Measurements from ENCODE around the gene P3H2.

P3H2 gene

GRCh38 chr3:189988854-189989253, 131.8 kb downstream of the P3H2 start:
- DNase-seq (ENCODE audit: insufficient read length, low spot score), result no peak
- no peak for FAIRE-seq
- TF ChIP-seq SPI1 (IDR thresholded peaks at IDR 0.05; ENCODE audit: low read depth, low read length) (no peak), PAX5 (IDR thresholded peaks at IDR 0.05; ENCODE audit: insufficient read depth, low read length, severe bottlenecking) (no peak), POLR2AphosphoS5 (IDR thresholded peaks at IDR 0.05; ENCODE audit: low read depth, low read length) (no peak), POLR2A (IDR thresholded peaks at IDR 0.05; ENCODE audit: low read depth, low read length) (no peak), POU2F2 (IDR thresholded peaks at IDR 0.05; ENCODE audit: low read depth, low read length) (no peak), TAF1 (IDR thresholded peaks at IDR 0.05; ENCODE audit: low read depth, low read length) (no peak)

- no peak for TF ChIP-seq POU2F2 (IDR thresholded peaks at IDR 0.05; ENCODE audit: low read depth, low read length)
- TF ChIP-seq PAX5 (IDR thresholded peaks at IDR 0.05; ENCODE audit: insufficient read depth, low read length, severe bottlenecking), result no peak
- no peak for TF ChIP-seq SPI1 (IDR thresholded peaks at IDR 0.05; ENCODE audit: low read depth, low read length)
- no peak for TF ChIP-seq POLR2AphosphoS5 (IDR thresholded peaks at IDR 0.05; ENCODE audit: low read depth, low read length)
- no peak for TF ChIP-seq POLR2A (IDR thresholded peaks at IDR 0.05; ENCODE audit: low read depth, low read length)
- TF ChIP-seq TAF1 (IDR thresholded peaks at IDR 0.05; ENCODE audit: low read depth, low read length), result no peak
- FAIRE-seq, result no peak
- no peak for DNase-seq (ENCODE audit: insufficient read length, low spot score)
Measured at GRCh38 chr3:189988322-189988721, 132.4 kb downstream of the P3H2 start.

GRCh38 chr3:189985948-189986347, 134.7 kb downstream of the P3H2 start:
- FAIRE-seq, result no peak
- no peak for DNase-seq (ENCODE audit: insufficient read length, low spot score)
- TF ChIP-seq PAX5 (IDR thresholded peaks at IDR 0.05; ENCODE audit: insufficient read depth, low read length, severe bottlenecking), result no peak

GRCh38 chr3:189983612-189984011, 137.1 kb downstream of the P3H2 start:
- FAIRE-seq (no peak), DNase-seq (ENCODE audit: insufficient read length, low spot score) (no peak)
- TF ChIP-seq POLR2AphosphoS5 (IDR thresholded peaks at IDR 0.05; ENCODE audit: low read depth, low read length), result no peak
- TF ChIP-seq POU2F2 (IDR thresholded peaks at IDR 0.05; ENCODE audit: low read depth, low read length), result no peak
- no peak for TF ChIP-seq TAF1 (IDR thresholded peaks at IDR 0.05; ENCODE audit: low read depth, low read length)
- no peak for TF ChIP-seq SPI1 (IDR thresholded peaks at IDR 0.05; ENCODE audit: low read depth, low read length)
- no peak for TF ChIP-seq POLR2A (IDR thresholded peaks at IDR 0.05; ENCODE audit: low read depth, low read length)
- no peak for TF ChIP-seq PAX5 (IDR thresholded peaks at IDR 0.05; ENCODE audit: insufficient read depth, low read length, severe bottlenecking)

GRCh38 chr3:189982321-189982945, 138.3 kb downstream of the P3H2 start:
- DNase-seq (ENCODE audit: insufficient read length, low spot score) (no peak), FAIRE-seq (no peak)
- TF ChIP-seq POLR2A (IDR thresholded peaks at IDR 0.05; ENCODE audit: low read depth, low read length) (no peak), POU2F2 (IDR thresholded peaks at IDR 0.05; ENCODE audit: low read depth, low read length) (no peak), PAX5 (IDR thresholded peaks at IDR 0.05; ENCODE audit: insufficient read depth, low read length, severe bottlenecking) (no peak), SPI1 (IDR thresholded peaks at IDR 0.05; ENCODE audit: low read depth, low read length) (no peak), TAF1 (IDR thresholded peaks at IDR 0.05; ENCODE audit: low read depth, low read length) (no peak), POLR2AphosphoS5 (IDR thresholded peaks at IDR 0.05; ENCODE audit: low read depth, low read length) (no peak)

- no peak for TF ChIP-seq TAF1 (IDR thresholded peaks at IDR 0.05; ENCODE audit: low read depth, low read length)
- DNase-seq (ENCODE audit: insufficient read length, low spot score) (no peak), FAIRE-seq (no peak)
Measured at GRCh38 chr3:189981668-189982067, 139.0 kb downstream of the P3H2 start.

- no peak for TF ChIP-seq SPI1 (IDR thresholded peaks at IDR 0.05; ENCODE audit: low read depth, low read length)
- DNase-seq (ENCODE audit: insufficient read length, low spot score), result no peak
- FAIRE-seq, result no peak
Measured at GRCh38 chr3:189978753-189979152, 141.9 kb downstream of the P3H2 start.

GRCh38 chr3:189977174-189977573, 143.5 kb downstream of the P3H2 start:
- FAIRE-seq, result no peak
- DNase-seq (ENCODE audit: insufficient read length, low spot score), result no peak
- TF ChIP-seq SPI1 (IDR thresholded peaks at IDR 0.05; ENCODE audit: low read depth, low read length), result no peak
- no peak for TF ChIP-seq TAF1 (IDR thresholded peaks at IDR 0.05; ENCODE audit: low read depth, low read length)
- TF ChIP-seq POLR2AphosphoS5 (IDR thresholded peaks at IDR 0.05; ENCODE audit: low read depth, low read length), result no peak
- TF ChIP-seq POU2F2 (IDR thresholded peaks at IDR 0.05; ENCODE audit: low read depth, low read length), result no peak
- no peak for TF ChIP-seq PAX5 (IDR thresholded peaks at IDR 0.05; ENCODE audit: insufficient read depth, low read length, severe bottlenecking)
- no peak for TF ChIP-seq POLR2A (IDR thresholded peaks at IDR 0.05; ENCODE audit: low read depth, low read length)

- no peak for DNase-seq (ENCODE audit: insufficient read length, low spot score)
- FAIRE-seq, result no peak
- TF ChIP-seq POU2F2 (IDR thresholded peaks at IDR 0.05; ENCODE audit: low read depth, low read length) (no peak), TAF1 (IDR thresholded peaks at IDR 0.05; ENCODE audit: low read depth, low read length) (no peak), POLR2AphosphoS5 (IDR thresholded peaks at IDR 0.05; ENCODE audit: low read depth, low read length) (no peak), PAX5 (IDR thresholded peaks at IDR 0.05; ENCODE audit: insufficient read depth, low read length, severe bottlenecking) (no peak)
Measured at GRCh38 chr3:189975391-189975990, 145.2 kb downstream of the P3H2 start.

GRCh38 chr3:189974359-189974758, 146.3 kb downstream of the P3H2 start:
- DNase-seq (ENCODE audit: insufficient read length, low spot score) (no peak), FAIRE-seq (no peak)
- no peak for TF ChIP-seq PAX5 (IDR thresholded peaks at IDR 0.05; ENCODE audit: insufficient read depth, low read length, severe bottlenecking)
- no peak for TF ChIP-seq POU2F2 (IDR thresholded peaks at IDR 0.05; ENCODE audit: low read depth, low read length)
- no peak for TF ChIP-seq POLR2A (IDR thresholded peaks at IDR 0.05; ENCODE audit: low read depth, low read length)
- TF ChIP-seq SPI1 (IDR thresholded peaks at IDR 0.05; ENCODE audit: low read depth, low read length), result no peak
- no peak for TF ChIP-seq TAF1 (IDR thresholded peaks at IDR 0.05; ENCODE audit: low read depth, low read length)
- no peak for TF ChIP-seq POLR2AphosphoS5 (IDR thresholded peaks at IDR 0.05; ENCODE audit: low read depth, low read length)
